KOPT-K1 (cell line): ENCODE measurements around the gene SLC41A3.
"Not testable (repeated sequence)": the region's sequence is repeated elsewhere in the genome, so short reads cannot be mapped to it uniquely, and the experiment has no call there.

Experiments used
- H3K27ac ChIP-seq: fragments of 200-600 bp; sonication (generic); 2 replicates; pipeline ENCODE4 v1.5.1; 2016; ENCODE audit warnings: antibody characterized with exemption, mild to moderate bottlenecking, low read depth, low read length; ENCODE audit not compliant: poor library complexity, severe bottlenecking
- H3K36me3 ChIP-seq: fragments of 200-600 bp; sonication (generic); 2 replicates; pipeline ENCODE4 v1.5.1; 2017; ENCODE audit warnings: antibody characterized with exemption, mild to moderate bottlenecking, low read length, moderate library complexity; ENCODE audit not compliant: insufficient read depth
- H3K9me3 ChIP-seq: fragments of 200-600 bp; sonication (generic); 2 replicates; pipeline ENCODE4 v1.5.1; 2017; ENCODE audit warnings: antibody characterized with exemption, low read length, mild to moderate bottlenecking; ENCODE audit not compliant: insufficient read depth, poor library complexity, severe bottlenecking

The SLC41A3 gene

GRCh38 chr3:126083511-126083912 is 412 bp downstream of the SLC41A3 start:
- H3K9me3 ChIP-seq, result peaks cover 19% of the 10 kb centered on the region
- no peaks in the 10 kb centered on the region for H3K36me3 ChIP-seq
- H3K27ac ChIP-seq, result peak overlapping the region; percentile 84

- Histone ChIP-seq H3K27ac (peak overlapping the region; percentile 84), H3K36me3 (no peaks in the 10 kb centered on the region)
Observed at GRCh38 chr3:126083138-126083445, 832 bp downstream of the SLC41A3 start.

DNA sequence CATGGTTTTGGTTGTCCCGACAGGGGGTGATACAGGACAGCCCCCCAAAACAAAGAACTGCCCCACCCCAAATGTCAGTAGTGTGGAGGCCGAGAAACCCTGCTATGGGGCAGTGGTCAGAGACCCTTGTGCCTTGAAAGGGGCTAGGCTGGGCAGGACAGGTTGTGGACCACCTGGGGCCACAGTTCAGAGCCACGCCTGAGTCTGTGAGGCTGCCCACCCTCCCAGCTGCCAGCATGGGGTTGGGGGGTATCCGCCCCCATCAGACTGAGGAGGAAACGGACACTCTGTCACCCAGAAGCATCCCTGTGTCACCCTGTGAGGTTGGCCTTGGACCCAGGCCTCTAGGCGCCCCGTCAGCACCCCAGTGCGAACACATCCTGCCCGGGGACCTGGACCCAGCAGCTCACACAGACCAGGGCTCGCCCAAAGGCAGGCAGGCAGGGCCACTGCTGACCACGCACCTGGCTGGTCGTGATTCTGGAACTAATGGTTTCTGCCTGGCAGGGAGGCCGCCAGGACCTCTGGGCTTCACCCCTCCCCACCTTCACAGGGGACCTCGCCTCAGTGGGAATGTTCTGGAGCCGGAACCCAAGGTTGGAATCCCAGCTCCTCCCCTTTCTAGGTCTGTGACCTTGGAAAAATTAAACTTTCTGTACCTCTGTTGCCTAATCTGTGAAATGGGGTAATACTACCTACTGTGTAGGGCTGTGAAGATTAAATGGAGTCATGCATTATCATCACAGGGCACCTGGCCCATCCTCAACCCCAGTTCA is 1.4 kb downstream of the SLC41A3 start:
- H3K9me3 ChIP-seq, result peaks cover 9% of the 10 kb centered on the region
- no peaks in the 10 kb centered on the region for H3K36me3 ChIP-seq
- H3K27ac ChIP-seq, result peak overlapping the region; percentile 84

More at GRCh38 chr3:126083138-126083445, 832 bp downstream of the SLC41A3 start:
- peaks cover 15% of the 10 kb centered on the region for H3K9me3 ChIP-seq

DNA sequence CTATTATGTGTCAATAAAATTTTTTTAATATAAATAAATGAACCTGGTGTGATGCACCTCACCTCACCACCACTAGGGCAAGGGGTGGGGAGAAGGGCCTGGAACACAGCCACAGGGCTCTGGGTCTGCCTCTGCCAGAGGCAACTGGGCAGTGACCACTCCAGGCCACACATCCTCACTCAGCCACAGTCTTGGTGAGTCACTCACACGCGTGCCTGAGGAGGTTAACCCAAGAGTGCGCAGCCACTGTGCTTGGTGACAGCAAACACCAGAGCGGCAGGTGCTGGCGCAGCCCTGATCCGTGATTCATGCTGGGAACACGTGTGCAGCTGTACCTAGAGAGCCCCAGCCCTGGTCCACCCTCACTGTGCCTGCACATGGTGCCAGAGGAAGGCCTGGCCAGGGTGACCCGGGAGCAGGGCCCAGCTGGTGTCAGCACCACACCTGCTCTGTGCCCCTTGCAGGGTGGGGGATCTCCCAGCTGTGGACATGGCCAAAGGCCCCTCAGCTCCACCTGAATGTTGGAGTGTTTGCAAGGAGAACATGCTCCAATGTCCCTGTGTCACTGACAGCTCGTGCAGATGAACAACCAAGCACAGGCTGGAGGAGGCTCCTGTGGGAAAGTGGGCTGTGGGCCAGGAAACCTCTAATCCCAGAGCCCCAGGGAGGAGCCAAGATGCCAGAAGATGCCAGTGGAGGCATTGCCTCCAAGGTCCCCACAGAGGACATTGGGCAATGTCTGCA is 2.1 kb downstream of the SLC41A3 start:
- Histone ChIP-seq H3K36me3 (no peaks in the 10 kb centered on the region), H3K27ac (no peak overlapping the region), H3K9me3 (peaks cover 4% of the 10 kb centered on the region)

DNA sequence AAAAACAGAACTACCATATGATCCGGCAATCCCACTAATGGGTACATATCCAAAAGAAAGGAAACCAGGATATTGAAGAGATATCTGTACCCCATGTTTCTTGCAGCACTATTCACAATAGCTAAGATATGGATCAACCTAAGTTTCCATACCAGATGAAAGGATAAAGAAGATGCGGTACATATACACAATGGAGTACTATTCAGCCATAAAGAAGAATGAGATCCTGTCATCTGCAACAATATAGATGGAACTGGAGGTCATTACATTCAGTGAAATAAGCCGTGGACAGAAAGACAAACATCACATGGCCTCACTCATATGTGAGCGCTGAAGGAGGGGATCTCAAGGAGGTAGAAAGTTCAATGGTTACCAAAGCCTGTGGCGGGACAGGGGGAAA is 3.0 kb downstream of the SLC41A3 start:
- H3K36me3 ChIP-seq, result no peaks in the 10 kb centered on the region
- no peak overlapping the region for H3K27ac ChIP-seq
- peaks cover under 1% of the 10 kb centered on the region for H3K9me3 ChIP-seq

DNA sequence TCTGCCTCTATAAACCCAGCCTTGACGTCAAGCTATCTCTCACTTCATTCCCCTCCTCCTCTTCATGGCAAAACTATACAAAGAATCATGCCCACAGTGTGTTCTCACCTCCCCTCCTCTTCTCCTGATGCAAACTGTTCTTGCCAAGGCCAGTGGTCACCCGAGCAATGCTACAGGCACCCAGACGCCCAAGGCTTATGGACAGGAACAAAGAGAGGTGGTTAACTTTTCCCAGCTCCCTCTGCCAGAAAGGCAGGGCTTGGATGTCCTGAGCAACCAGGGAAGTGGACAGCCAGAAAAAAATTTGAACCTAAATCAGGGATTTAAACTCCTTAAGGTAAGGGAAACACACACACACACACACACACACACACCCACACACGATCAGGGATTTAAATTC is 5.1 kb downstream of the SLC41A3 start:
- Histone ChIP-seq H3K36me3 (no peaks in the 10 kb centered on the region), H3K9me3 (peaks cover 10% of the 10 kb centered on the region), H3K27ac (no peak overlapping the region)

DNA sequence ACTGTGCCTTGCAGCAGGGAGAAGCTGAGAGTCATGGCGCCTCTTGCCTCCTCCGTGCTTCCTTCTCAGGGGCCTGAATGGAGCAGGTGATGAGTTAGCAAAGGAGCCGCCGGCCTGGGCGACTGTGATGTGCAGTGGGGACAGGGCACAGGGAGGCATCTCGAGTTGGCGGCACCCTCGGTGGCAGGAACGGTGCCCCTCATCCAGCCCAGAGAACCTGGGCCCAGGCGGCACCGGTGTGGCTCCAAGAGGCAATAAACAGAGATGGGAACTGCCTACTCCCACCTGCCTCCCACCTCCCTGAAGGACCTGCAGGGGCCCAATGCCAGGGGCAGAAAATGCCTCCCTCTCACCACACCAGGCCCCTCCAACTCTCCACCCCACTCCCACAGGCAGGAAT is 6.2 kb downstream of the SLC41A3 start:
- Histone ChIP-seq H3K9me3 (peaks cover 19% of the 10 kb centered on the region), H3K36me3 (no peaks in the 10 kb centered on the region), H3K27ac (no peak overlapping the region)

GRCh38 chr3:126076140-126076539 is 7.8 kb downstream of the SLC41A3 start:
- no peaks in the 10 kb centered on the region for H3K36me3 ChIP-seq
- H3K9me3 ChIP-seq, result peaks cover 20% of the 10 kb centered on the region
- no peak overlapping the region for H3K27ac ChIP-seq

DNA sequence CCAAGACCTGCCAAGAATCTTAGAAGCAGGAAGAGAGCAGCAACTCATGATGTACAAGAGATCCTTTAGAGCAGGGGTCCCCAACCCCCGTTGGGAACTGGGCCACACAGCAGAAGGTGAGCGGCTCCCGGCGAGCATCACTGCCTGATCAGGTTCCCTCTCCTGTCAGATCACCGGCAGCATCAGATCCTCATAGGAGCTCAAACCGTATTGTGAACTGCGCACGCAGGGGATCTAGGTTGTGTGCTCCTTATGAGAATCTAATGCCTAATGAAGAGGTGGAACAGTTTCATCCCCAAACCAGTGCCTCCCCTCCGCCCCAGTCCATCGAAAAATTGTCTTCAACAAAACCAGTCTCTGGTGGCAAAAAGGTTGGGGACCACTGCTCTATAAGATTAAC is 13.8 kb downstream of the SLC41A3 start:
- Histone ChIP-seq H3K9me3 (peaks cover 20% of the 10 kb centered on the region), H3K27ac (no peak overlapping the region)

DNA sequence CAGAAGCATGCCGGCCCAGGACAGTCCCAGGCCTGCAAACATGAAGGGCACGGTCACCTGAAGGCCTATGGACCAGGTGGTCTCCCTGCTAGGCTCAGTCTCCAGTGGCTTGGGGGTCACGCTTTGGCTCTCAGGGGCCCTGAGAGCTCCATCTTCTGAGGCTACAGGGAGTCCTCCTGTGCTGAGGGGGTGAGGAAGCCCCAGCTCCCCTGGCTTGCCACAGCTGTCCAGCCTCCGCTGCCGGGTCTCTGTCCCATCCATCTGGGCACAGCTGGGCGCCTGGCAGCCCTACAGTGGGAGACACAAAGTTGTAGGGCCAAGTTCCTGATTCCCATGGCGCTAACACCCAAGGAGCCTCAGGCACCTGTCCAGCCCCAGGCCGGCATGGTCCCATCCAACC is 16.0 kb downstream of the SLC41A3 start:
- Histone ChIP-seq H3K36me3 (no peaks in the 10 kb centered on the region), H3K27ac (no peak overlapping the region), H3K9me3 (peaks cover 3% of the 10 kb centered on the region)

More for the DNA sequence above, 13.8 kb downstream of the SLC41A3 start:
- H3K36me3 ChIP-seq, result no peaks in the 10 kb centered on the region

DNA sequence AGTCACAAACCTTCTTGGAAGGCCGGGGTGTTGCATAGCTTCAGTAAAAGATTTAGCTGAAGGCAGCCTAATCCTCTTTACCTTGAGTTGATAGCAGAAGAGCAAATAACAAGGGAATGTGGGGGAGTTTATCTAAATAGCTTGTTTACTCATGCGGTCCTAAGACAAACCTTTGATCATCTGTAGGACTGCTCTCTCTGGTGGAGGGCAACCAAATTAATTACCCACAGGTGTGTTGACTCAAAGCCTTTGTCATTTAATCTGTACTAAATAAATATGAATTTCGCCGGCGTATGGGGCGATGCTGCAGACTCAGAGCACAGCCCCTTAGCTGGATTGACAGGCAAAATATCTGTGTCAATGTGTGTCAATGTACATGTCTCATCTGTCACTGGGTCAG is 17.2 kb downstream of the SLC41A3 start:
- not testable (repeated sequence) for H3K36me3 ChIP-seq, H3K9me3 ChIP-seq, H3K27ac ChIP-seq

- Histone ChIP-seq H3K27ac (no peak overlapping the region), H3K36me3 (no peaks in the 10 kb centered on the region), H3K9me3 (no peaks in the 10 kb centered on the region)
Observed at GRCh38 chr3:126065876-126066275, 18.0 kb downstream of the SLC41A3 start.

GRCh38 chr3:126064627-126065258 is 19.2 kb downstream of the SLC41A3 start:
- no peaks in the 10 kb centered on the region for H3K36me3 ChIP-seq
- no peaks in the 10 kb centered on the region for H3K9me3 ChIP-seq
- no peak overlapping the region for H3K27ac ChIP-seq

DNA sequence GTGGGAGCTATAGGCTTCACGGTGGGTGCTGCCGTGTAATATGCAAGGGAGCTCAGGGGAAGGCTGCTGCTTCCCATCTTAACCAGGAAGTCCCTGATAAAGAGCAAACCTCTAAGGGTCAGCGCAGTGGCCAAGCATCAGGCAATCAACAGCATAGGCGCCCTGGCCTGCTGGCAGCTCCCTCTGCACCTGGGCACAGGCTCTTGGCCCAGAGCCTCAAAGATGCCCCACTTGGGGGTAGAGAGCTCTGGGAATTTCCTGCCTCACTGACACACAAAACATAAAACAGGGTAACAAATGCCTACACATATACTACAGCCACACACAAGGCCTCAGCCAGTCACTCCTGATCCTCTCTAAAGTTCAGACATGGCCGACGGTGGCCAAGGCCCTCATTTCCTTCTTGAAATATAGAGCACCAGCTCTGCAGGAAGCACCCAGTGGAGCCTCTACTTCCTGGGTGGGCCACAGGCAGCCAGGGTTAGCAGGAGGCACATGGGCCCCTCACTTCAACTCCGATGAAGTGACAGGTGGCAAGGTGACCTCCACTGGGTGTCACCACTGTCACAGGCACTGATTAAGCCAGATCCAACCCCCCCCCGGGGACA is 20.5 kb downstream of the SLC41A3 start:
- Histone ChIP-seq H3K36me3 (no peaks in the 10 kb centered on the region), H3K9me3 (no peaks in the 10 kb centered on the region), H3K27ac (peak overlapping the region; percentile 33)

GRCh38 chr3:126061301-126062032 is 22.5 kb downstream of the SLC41A3 start:
- Histone ChIP-seq H3K27ac (no peak overlapping the region), H3K9me3 (no peaks in the 10 kb centered on the region), H3K36me3 (no peaks in the 10 kb centered on the region)
